Neuronal stem cell (in vitro differentiated cells): ENCODE data around the gene ANKMY1.

ENCODE experiments used
- DNase-seq: peaks from one replicate; pipeline ENCODE4 v3.0.0-alpha.2; 2013; ENCODE audit warnings: low spot score
- H2AFZ ChIP-seq: one replicate; pipeline ENCODE4 v1.6.1; 2013; ENCODE audit warnings: mild to moderate bottlenecking, low read length, inconsistent platforms
- H2AK5ac ChIP-seq: 2 replicates; pipeline ENCODE4 v1.6.1; 2013; ENCODE audit warnings: low read depth, mild to moderate bottlenecking, inconsistent platforms, low read length, moderate library complexity, mixed read lengths
- H2BK120ac ChIP-seq: 2 replicates; pipeline ENCODE4 v1.6.1; 2013; ENCODE audit warnings: low read depth, mild to moderate bottlenecking, inconsistent platforms, low read length, moderate library complexity, mixed read lengths
- H2BK12ac ChIP-seq: one replicate; pipeline ENCODE4 v1.6.1; 2013; ENCODE audit warnings: low read length, inconsistent platforms
- H2BK15ac ChIP-seq: 2 replicates; pipeline ENCODE4 v1.6.1; 2013; ENCODE audit warnings: mild to moderate bottlenecking, low read length, inconsistent platforms, mixed read lengths
- H2BK5ac ChIP-seq: one replicate; pipeline ENCODE4 v1.6.1; 2013; ENCODE audit warnings: inconsistent platforms, mild to moderate bottlenecking, low read length, moderate library complexity
- H3K14ac ChIP-seq: one replicate; pipeline ENCODE4 v1.6.1; 2013; ENCODE audit warnings: low read length, inconsistent platforms
- H3K18ac ChIP-seq: 2 replicates; pipeline ENCODE4 v1.6.1; 2013; ENCODE audit warnings: low read length, inconsistent platforms
- H3K23ac ChIP-seq: 2 replicates; pipeline ENCODE4 v1.6.1; 2013; ENCODE audit warnings: low read depth, mild to moderate bottlenecking, mixed read lengths, low read length, inconsistent platforms; ENCODE audit not compliant: poor library complexity
- H3K27ac ChIP-seq: replicated peaks from 3 replicates; pipeline ENCODE4 v1.5.1; 2013; ENCODE audit warnings: low read length, inconsistent platforms
- H3K27me3 ChIP-seq, 3 experiments: 2 replicates each; pipeline ENCODE4 v1.6.1; 2013; ENCODE audit warnings: low read length in 3 of 3, mild to moderate bottlenecking in 2 of 3, inconsistent platforms in 1 of 3, low read depth in 1 of 3, mixed read lengths in 1 of 3, moderate library complexity in 1 of 3; ENCODE audit not compliant: control insufficient read depth in 3 of 3, insufficient read depth in 3 of 3
- H3K36me3 ChIP-seq, 2 donors: replicated peaks in 1 of 2; 2 replicates each; pipeline ENCODE4 v1.6.1; 2013; ENCODE audit warnings: low read length in 2 of 2; ENCODE audit not compliant: control insufficient read depth in 2 of 2, insufficient read depth in 2 of 2
- H3K4ac ChIP-seq: 2 replicates; pipeline ENCODE4 v1.6.1; 2013; ENCODE audit warnings: inconsistent platforms, mild to moderate bottlenecking, low read length, moderate library complexity
- H3K4me1 ChIP-seq, 2 donors: 1 replicate in 1 of 2; 2 replicates in 1 of 2; pipeline ENCODE4 v1.6.1; 2013; ENCODE audit warnings: low read length in 2 of 2, low read depth in 1 of 2; ENCODE audit not compliant: control insufficient read depth in 2 of 2, insufficient read depth in 1 of 2
- H3K4me2 ChIP-seq: one replicate; pipeline ENCODE4 v1.6.1; 2013; ENCODE audit warnings: mild to moderate bottlenecking, low read length, inconsistent platforms; ENCODE audit not compliant: insufficient read depth, poor library complexity, severe bottlenecking
- H3K4me3 ChIP-seq, 2 donors: 2 replicates each; pipeline ENCODE4 v1.5.1; 2013; ENCODE audit warnings: low read length in 2 of 2, mild to moderate bottlenecking in 2 of 2, inconsistent platforms in 1 of 2, moderate library complexity in 1 of 2
- H3K79me1 ChIP-seq: one replicate; pipeline ENCODE4 v1.6.1; 2013; ENCODE audit warnings: low read depth, mild to moderate bottlenecking, inconsistent platforms, low read length, moderate library complexity
- H3K9ac ChIP-seq: one replicate; pipeline ENCODE4 v1.6.1; 2013; ENCODE audit warnings: mild to moderate bottlenecking, low read depth, low read length, inconsistent platforms; ENCODE audit not compliant: poor library complexity
- H3K9me3 ChIP-seq, 2 donors: replicated peaks in 1 of 2; 2 replicates each; pipeline versions ENCODE3 to v1.6.1; 2013; ENCODE audit warnings: low read length in 2 of 2, mild to moderate bottlenecking in 2 of 2, inconsistent platforms in 1 of 2, low read depth in 1 of 2, mixed read lengths in 1 of 2, moderate library complexity in 1 of 2; ENCODE audit not compliant: control insufficient read depth in 2 of 2, insufficient read depth in 1 of 2
- H4K8ac ChIP-seq: one replicate; pipeline ENCODE4 v1.6.1; 2013; ENCODE audit warnings: low read depth, mild to moderate bottlenecking, inconsistent platforms, low read length, moderate library complexity
- H4K91ac ChIP-seq: one replicate; pipeline ENCODE4 v1.6.1; 2013; ENCODE audit warnings: low read length, low read depth, mild to moderate bottlenecking, inconsistent platforms; ENCODE audit not compliant: poor library complexity
- WGBS, 2 donors: extraction: QIAGEN DNeasy Blood & Tissue Kit; methylation state at CpG; one replicate each; pipeline ENCODE4 v1.1.7; 2013; ENCODE audit warnings: missing lambda C conversion rate in 2 of 2, mixed read lengths in 1 of 2; ENCODE audit not compliant: insufficient read length in 2 of 2, insufficient replicate concordance in 1 of 2; ENCODE audit errors: extremely low coverage in 2 of 2; 5-methylcytosine and 5-hydroxymethylcytosine counted together

ANKMY1 gene

DNA sequence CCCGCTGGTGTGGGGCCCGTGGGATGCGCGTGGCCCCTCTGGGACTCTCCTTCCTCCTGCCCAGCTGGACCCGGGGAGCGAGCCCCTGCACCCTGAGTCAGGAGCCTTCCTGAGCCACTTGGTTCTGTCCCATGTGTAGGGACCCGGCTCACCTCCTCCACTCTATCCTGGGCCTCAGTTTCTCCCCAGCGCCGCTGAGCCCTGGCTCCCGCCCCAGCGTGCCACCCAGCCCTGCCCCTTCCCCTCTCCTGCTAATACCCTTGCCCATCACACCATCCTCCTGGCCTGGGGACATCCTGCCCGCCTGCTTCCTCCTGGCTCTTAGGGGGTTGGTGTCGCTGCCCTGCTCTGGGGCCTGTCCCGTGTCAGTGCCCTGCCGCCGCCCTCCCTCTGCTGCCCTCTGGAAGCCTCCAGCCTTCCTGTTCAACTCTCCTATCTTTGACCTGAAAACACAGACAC, 97.5 kb downstream of the ANKMY1 start:
- Histone ChIP-seq H3K9ac (no peak overlapping the region), H3K9me3 (peaks cover 0 to 4% of the 10 kb centered on the region in 2 donors), H2BK120ac (peak overlapping the region; percentile 81), H2BK15ac (no peak overlapping the region), H2BK5ac (no peak overlapping the region), H3K14ac (no peak overlapping the region), H3K4me2 (no peak overlapping the region), H3K4me1 (peaks cover 38 to 44% of the 10 kb centered on the region in 2 donors), H3K27me3 (peaks cover 0 to 5% (median 0%) of the 10 kb centered on the region in 3 experiments), H3K4me3 (no peak overlapping the region), H2AK5ac (peak overlapping the region; percentile 63), H3K4ac (no peak overlapping the region), H2AFZ (no peak overlapping the region), H4K8ac (no peak overlapping the region), H3K27ac (no peak overlapping the region), H3K18ac (peak overlapping the region; percentile 83), H4K91ac (no peak overlapping the region), H3K36me3 (peaks cover 26 to 43% of the 10 kb centered on the region in 2 donors), H3K79me1 (peaks cover 26% of the 10 kb centered on the region), H2BK12ac (peak overlapping the region; percentile 75), H3K23ac (peak overlapping the region; percentile 89)
- no CpG with 5 or more reads among the region's 16 CpGs for WGBS, 2 donors
- no peak for DNase-seq

DNA sequence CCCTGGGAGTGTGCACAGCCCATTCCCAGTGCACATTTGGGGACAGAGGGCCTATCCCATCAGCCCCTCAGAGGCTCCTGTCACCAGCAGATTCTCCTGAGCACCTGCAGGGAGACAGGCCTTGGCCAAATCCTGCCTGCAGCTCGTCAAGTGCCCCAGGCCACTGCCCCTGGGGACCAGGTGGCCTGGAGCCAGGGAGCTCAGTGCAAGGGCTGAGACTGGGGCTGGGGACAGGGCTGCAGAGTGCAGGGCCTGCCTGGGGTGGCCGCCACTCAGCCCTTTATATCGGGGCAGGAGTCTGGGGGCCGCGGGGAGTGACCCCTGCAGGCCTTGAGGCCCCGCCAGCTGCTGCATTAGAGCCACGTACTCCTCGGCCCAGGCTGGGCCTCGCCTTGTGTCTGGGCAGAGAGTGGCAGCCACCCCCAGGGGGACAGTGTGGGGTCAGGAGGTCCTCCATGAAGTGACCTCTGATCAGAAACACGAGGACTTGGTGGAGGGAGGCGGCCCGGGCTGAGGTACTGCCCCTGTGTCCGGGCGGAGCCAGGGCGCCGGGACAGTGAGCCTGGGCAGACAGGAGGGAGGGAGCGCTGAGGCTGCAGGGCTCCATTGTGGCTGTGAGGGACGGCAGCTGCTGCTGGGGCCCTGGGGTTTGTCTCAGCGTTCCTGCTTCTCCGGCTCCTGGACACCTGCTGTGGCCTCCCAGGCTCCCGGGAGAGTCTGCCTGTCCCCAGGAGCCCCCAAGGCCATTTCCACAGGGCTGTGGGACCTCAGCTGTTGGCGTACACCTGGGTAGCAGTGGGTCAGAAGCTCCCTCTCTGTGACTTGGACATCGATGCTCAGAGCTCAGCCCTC, 98.2 kb downstream of the ANKMY1 start:
- H3K4me3 ChIP-seq: no peak overlapping the region
- peak overlapping the region; percentile 11 for H3K4me2 ChIP-seq
- H2AFZ ChIP-seq: peak overlapping the region; percentile 39
- peak overlapping the region; percentile 83 for H3K18ac ChIP-seq
- H2BK12ac ChIP-seq: no peak overlapping the region
- H3K14ac ChIP-seq: no peak overlapping the region
- H2BK120ac ChIP-seq: no peak overlapping the region
- peaks cover 0 to 11% (median 0%) of the 10 kb centered on the region in 3 experiments for H3K27me3 ChIP-seq
- H4K91ac ChIP-seq: peak overlapping the region; percentile 72
- no peak for DNase-seq
- peaks cover 44 to 51% of the 10 kb centered on the region in 2 donors for H3K4me1 ChIP-seq
- peaks cover 0 to 4% of the 10 kb centered on the region in 2 donors for H3K9me3 ChIP-seq
- peak overlapping the region; percentile 43 for H4K8ac ChIP-seq
- WGBS, 2 donors: no CpG with 5 or more reads among the region's 23 CpGs
- H3K23ac ChIP-seq: peak overlapping the region; percentile 89
- H3K27ac ChIP-seq: no peak overlapping the region
- H2BK15ac ChIP-seq: no peak overlapping the region
- peak overlapping the region; percentile 53 for H2BK5ac ChIP-seq
- H3K4ac ChIP-seq: no peak overlapping the region
- H2AK5ac ChIP-seq: peak overlapping the region; percentile 63
- H3K9ac ChIP-seq: no peak overlapping the region
- peaks cover 28% of the 10 kb centered on the region for H3K79me1 ChIP-seq
- H3K36me3 ChIP-seq: peaks cover 20 to 37% of the 10 kb centered on the region in 2 donors

GRCh38 chr2:240458900-240459391, 98.8 kb downstream of the ANKMY1 start:
- H3K4ac ChIP-seq: no peak overlapping the region
- H3K9ac ChIP-seq: peak overlapping the region; percentile 77
- H3K27ac ChIP-seq: no peak overlapping the region
- H3K23ac ChIP-seq: peak overlapping the region; percentile 60
- no peak overlapping the region for H2BK15ac ChIP-seq
- H3K4me1 ChIP-seq: peaks cover 51 to 56% of the 10 kb centered on the region in 2 donors
- H2BK5ac ChIP-seq: peak overlapping the region; percentile 53
- peak overlapping the region; percentile 14 for H2BK12ac ChIP-seq
- H2AK5ac ChIP-seq: no peak overlapping the region
- peaks cover 27% of the 10 kb centered on the region for H3K79me1 ChIP-seq
- WGBS, 2 donors: no CpG with 5 or more reads among the region's 18 CpGs
- peaks cover 0 to 4% of the 10 kb centered on the region in 2 donors for H3K9me3 ChIP-seq
- no peak overlapping the region for H2AFZ ChIP-seq
- H4K8ac ChIP-seq: no peak overlapping the region
- peak overlapping the region; percentile 83 for H3K18ac ChIP-seq
- peaks cover 13 to 31% of the 10 kb centered on the region in 2 donors for H3K36me3 ChIP-seq
- H3K27me3 ChIP-seq: peaks cover 0 to 17% (median 0%) of the 10 kb centered on the region in 3 experiments
- H4K91ac ChIP-seq: peak overlapping the region; percentile 72
- H3K4me2 ChIP-seq: no peak overlapping the region
- H3K14ac ChIP-seq: peak overlapping the region; percentile 82
- no peak for DNase-seq
- H3K4me3 ChIP-seq: no peak overlapping the region
- H2BK120ac ChIP-seq: no peak overlapping the region
